Smooth muscle cell (in vitro differentiated cells): ENCODE data around the gene TRAK1. TPM values are rescaled to one million over a fixed set of nuclear protein-coding genes. Genes with fewer than 3 reads are reported as not detected.

Experiments used
- DNase-seq: peaks from one replicate; lab custom pipeline; 2025; ENCODE audit not compliant: unreplicated experiment; lab: John Stamatoyannopoulos, UW
- H2AFZ ChIP-seq: fragments of 200-600 bp; sonication (generic); 2 replicates; pipeline ENCODE4 v1.6.0; 2016; ENCODE audit warnings: antibody characterized with exemption, low read depth, mild to moderate bottlenecking
- H3F3A ChIP-seq: fragments of 200-600 bp; sonication (generic); 2 replicates; pipeline ENCODE4 v1.6.0; 2017; ENCODE audit warnings: antibody characterized with exemption, low read depth
- H3K27ac ChIP-seq: fragments of 200-600 bp; sonication (generic); 2 replicates; pipeline ENCODE4 v1.5.1; 2016; ENCODE audit warnings: low read depth, mild to moderate bottlenecking
- H3K27me3 ChIP-seq: fragments of 200-600 bp; sonication (generic); 2 replicates; pipeline ENCODE4 v1.6.1; 2016; ENCODE audit warnings: low read depth, mild to moderate bottlenecking
- H3K36me3 ChIP-seq: fragments of 200-600 bp; sonication (generic); 2 replicates; pipeline ENCODE4 v1.5.1; 2016; ENCODE audit warnings: low read depth
- H3K4me1 ChIP-seq: fragments of 200-600 bp; sonication (generic); 2 replicates; pipeline ENCODE4 v1.5.1; 2016; ENCODE audit warnings: low read depth
- H3K4me2 ChIP-seq: fragments of 200-600 bp; sonication (generic); 2 replicates; pipeline ENCODE4 v1.6.0; 2016; ENCODE audit warnings: mild to moderate bottlenecking
- H3K4me3 ChIP-seq: fragments of 200-600 bp; sonication (generic); 2 replicates; pipeline ENCODE4 v1.5.1; 2016; ENCODE audit warnings: mild to moderate bottlenecking
- H3K79me2 ChIP-seq: fragments of 200-600 bp; sonication (generic); 2 replicates; pipeline ENCODE4 v1.6.0; 2016; ENCODE audit warnings: low read depth, mild to moderate bottlenecking
- H3K9ac ChIP-seq: fragments of 200-600 bp; sonication (generic); 2 replicates; pipeline ENCODE4 v1.6.0; 2016; ENCODE audit warnings: low read depth
- H3K9me3 ChIP-seq: fragments of 200-600 bp; sonication (generic); replicated peaks from 2 replicates; pipeline ENCODE4 v1.5.1; 2016; ENCODE audit warnings: low read depth
- H4K20me1 ChIP-seq: fragments of 200-600 bp; sonication (generic); 2 replicates; pipeline ENCODE4 v1.6.0; 2016; ENCODE audit warnings: low read depth
- WGBS: methylation state at CpG from one replicate; pipeline ENCODE4 v1.1.7; 2016; ENCODE audit warnings: low lambda C conversion rate; 5-methylcytosine and 5-hydroxymethylcytosine counted together
- polyA plus RNA-seq: library from polyadenylated mRNA; unstranded; fragments of >200 nt; fragmentation: Nextera tagmentation; extraction: Ambion mirVana; gene quantifications from 2 replicates; pipeline ENCODE4 v1.2.1, GENCODE V29; 2016
- total RNA-seq: library from RNA; depleted of rRNA; stranded (reverse); fragments of >200 nt; gene quantifications from 2 replicates; pipeline ENCODE4 v1.2.3, GENCODE V29; 2014
- TF ChIP-seq, protein P1 (sequence below): fragments of 200-600 bp; sonication (generic); IDR thresholded peaks from 2 replicates; pipeline ENCODE4 v1.5.1; 2017; ENCODE audit warnings: borderline replicate concordance, mild to moderate bottlenecking, antibody characterized with exemption; ENCODE audit not compliant: insufficient read depth, poor library complexity, severe bottlenecking

Gene TRAK1
- total and polyA plus RNA-seq, 2 experiments from 2014 or later = 8.7 to 16.3 TPM

DNA sequence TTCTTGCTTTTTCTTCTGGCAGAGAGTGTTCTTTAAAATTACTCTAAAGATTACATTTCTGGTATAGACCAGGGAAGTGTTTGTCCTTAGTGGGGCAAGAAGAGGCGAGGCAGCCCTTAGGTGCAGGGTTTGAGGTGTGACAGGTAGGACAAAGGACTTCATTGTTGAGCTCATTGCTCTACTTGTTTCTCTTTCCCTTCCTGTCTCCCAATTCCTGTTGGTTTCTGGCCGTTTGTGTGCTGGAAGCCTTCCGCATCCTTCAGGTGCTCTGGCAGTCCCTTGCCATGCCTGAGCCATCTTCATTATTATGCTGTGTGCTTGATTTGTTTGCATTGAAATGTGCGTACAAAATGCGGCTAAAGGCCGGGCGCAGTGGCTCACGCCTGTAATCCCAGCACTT, 89.7 kb downstream of the TRAK1 start:
- no peaks in the 10 kb centered on the region for H3K36me3 ChIP-seq
- peaks cover 8% of the 10 kb centered on the region for H3K4me1 ChIP-seq
- WGBS = 90% methylated on average over 8 of the region's 8 CpGs
- no peak overlapping the region for H3K4me3 ChIP-seq
- peaks cover 5% of the 10 kb centered on the region for H3F3A ChIP-seq
- no peak overlapping the region for H3K27ac ChIP-seq
- H3K4me2 ChIP-seq = no peak overlapping the region
- TF ChIP-seq, protein P1, sequence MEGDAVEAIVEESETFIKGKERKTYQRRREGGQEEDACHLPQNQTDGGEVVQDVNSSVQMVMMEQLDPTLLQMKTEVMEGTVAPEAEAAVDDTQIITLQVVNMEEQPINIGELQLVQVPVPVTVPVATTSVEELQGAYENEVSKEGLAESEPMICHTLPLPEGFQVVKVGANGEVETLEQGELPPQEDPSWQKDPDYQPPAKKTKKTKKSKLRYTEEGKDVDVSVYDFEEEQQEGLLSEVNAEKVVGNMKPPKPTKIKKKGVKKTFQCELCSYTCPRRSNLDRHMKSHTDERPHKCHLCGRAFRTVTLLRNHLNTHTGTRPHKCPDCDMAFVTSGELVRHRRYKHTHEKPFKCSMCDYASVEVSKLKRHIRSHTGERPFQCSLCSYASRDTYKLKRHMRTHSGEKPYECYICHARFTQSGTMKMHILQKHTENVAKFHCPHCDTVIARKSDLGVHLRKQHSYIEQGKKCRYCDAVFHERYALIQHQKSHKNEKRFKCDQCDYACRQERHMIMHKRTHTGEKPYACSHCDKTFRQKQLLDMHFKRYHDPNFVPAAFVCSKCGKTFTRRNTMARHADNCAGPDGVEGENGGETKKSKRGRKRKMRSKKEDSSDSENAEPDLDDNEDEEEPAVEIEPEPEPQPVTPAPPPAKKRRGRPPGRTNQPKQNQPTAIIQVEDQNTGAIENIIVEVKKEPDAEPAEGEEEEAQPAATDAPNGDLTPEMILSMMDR = no peak
- no peaks in the 10 kb centered on the region for H3K9me3 ChIP-seq
- H3K27me3 ChIP-seq = no peaks in the 10 kb centered on the region
- DNase-seq = no peak
- peaks cover 28% of the 10 kb centered on the region for H4K20me1 ChIP-seq
- H3K79me2 ChIP-seq = peaks cover 9% of the 10 kb centered on the region
- H2AFZ ChIP-seq = no peak overlapping the region
- no peak overlapping the region for H3K9ac ChIP-seq

DNA sequence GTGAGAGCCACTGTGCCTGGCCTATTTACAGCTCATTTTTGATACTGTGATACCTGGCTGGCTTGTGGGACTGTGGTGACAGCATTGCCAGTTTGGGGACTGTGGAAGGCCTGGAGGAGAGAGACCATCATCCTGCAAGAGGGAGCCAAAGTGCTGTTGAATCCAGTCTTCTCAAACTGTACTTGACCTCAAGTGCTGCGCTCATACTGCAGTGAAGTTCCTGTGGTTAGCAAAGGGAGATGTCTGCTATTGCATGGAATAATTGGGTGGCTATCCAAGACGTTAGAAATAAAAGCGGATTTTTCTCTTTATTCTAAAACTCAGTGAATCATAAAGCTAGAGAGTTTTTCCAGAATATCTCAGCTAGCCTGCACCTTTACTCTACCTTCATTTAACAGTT, 91.4 kb downstream of the TRAK1 start:
- Histone ChIP-seq H3K4me2 (no peak overlapping the region), H2AFZ (no peak overlapping the region)
- 80% methylated on average over 3 of the region's 3 CpGs for WGBS

DNA sequence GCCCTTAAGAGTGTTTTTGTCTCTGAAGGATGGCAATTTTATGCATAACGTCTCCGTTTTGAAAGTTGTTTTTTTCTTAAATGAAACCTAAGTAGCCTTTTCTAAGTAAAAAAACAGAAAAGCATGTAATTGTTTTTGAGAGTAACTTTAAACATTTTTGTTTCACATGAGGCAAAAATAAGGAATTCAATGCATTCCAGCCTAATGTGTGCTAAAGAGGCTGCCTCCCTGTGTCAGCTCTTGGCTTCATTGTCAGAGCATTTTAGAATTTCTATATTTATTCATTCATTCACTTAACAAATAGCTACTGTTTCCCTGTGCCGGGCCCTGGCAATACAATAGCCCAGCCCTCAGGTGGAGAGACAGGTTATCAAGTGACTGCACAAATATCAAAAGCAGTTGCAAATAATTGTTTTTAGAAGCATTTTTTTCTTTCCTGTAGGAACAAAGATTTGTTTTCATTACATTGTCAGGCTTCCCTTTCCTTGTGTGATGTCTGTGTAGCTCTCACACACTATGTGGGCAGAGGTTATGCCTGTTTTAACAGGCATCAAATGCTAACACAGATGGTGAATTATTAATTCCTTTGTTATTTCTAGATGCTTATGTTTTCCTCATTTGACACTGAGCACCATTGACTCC, 93.0 kb downstream of the TRAK1 start:
- H3K9ac ChIP-seq = no peak overlapping the region
- H2AFZ ChIP-seq = no peak overlapping the region
- no peaks in the 10 kb centered on the region for H3F3A ChIP-seq
- no peak for DNase-seq
- peaks cover 17% of the 10 kb centered on the region for H4K20me1 ChIP-seq
- WGBS = 85% methylated on average over 3 of the region's 3 CpGs
- no peaks in the 10 kb centered on the region for H3K27me3 ChIP-seq
- H3K4me2 ChIP-seq = no peak overlapping the region
- H3K4me1 ChIP-seq = peaks cover 5% of the 10 kb centered on the region
- H3K27ac ChIP-seq = no peak overlapping the region
- no peaks in the 10 kb centered on the region for H3K36me3 ChIP-seq
- no peaks in the 10 kb centered on the region for H3K9me3 ChIP-seq
- peaks cover 9% of the 10 kb centered on the region for H3K79me2 ChIP-seq
- H3K4me3 ChIP-seq = no peak overlapping the region
- TF ChIP-seq, protein P1 = no peak

More for the DNA sequence above, 91.4 kb downstream of the TRAK1 start:
- Histone ChIP-seq H3K36me3 (no peaks in the 10 kb centered on the region), H3K4me1 (peaks cover 8% of the 10 kb centered on the region), H3K4me3 (no peak overlapping the region), H3K27me3 (no peaks in the 10 kb centered on the region), H3F3A (peaks cover 5% of the 10 kb centered on the region), H3K27ac (no peak overlapping the region), H3K9me3 (no peaks in the 10 kb centered on the region), H3K9ac (no peak overlapping the region), H3K79me2 (peaks cover 9% of the 10 kb centered on the region), H4K20me1 (peaks cover 25% of the 10 kb centered on the region)
- DNase-seq = no peak
- TF ChIP-seq, protein P1 = no peak
